GM21717 (cell line): ENCODE data around the gene MLPH.

ENCODE experiments used
- ATAC-seq: cut with Tn5 transposase; IDR thresholded peaks from one replicate; pipeline ENCODE4 v1.9.1; 2021; ENCODE audit warnings: mild to moderate bottlenecking, moderate library complexity; ENCODE audit not compliant: unreplicated experiment

The MLPH gene

DNA sequence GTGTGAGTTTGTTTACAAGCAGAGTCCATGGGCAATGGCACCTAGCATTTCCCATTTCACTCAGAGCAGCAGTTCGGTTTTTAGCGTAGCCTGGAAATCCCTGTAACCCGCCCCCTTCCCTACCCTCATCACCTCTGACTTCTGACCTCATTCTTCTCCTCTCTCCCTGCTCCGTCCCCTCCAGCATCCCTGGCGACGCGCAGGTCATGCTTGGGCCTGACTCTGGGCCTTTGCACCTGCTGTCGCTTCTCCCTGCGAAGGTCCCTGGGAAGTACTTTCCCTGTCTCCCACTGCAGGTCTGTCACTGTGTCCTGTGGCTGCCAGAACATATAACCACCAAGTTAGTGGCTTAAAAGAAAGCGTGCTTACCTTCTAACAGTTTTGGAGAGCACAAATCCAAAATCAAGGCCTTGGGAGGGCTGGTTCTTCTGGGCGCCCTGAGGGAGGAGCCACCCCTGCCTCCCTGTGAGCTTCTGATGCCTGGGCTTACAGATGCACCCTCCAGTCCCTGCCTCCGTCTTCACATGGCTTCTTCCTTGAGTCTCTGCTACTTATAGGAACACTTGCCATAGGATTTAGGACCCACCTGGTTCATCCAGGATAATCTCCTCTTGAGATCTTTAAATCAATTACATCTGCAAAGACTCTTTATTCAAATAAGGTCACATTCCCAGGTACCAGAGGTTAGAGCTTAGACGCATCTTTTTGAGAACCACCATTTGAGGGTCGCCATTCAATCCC lies 111.6 kb downstream of the MLPH start:
- ATAC-seq: no peak

DNA sequence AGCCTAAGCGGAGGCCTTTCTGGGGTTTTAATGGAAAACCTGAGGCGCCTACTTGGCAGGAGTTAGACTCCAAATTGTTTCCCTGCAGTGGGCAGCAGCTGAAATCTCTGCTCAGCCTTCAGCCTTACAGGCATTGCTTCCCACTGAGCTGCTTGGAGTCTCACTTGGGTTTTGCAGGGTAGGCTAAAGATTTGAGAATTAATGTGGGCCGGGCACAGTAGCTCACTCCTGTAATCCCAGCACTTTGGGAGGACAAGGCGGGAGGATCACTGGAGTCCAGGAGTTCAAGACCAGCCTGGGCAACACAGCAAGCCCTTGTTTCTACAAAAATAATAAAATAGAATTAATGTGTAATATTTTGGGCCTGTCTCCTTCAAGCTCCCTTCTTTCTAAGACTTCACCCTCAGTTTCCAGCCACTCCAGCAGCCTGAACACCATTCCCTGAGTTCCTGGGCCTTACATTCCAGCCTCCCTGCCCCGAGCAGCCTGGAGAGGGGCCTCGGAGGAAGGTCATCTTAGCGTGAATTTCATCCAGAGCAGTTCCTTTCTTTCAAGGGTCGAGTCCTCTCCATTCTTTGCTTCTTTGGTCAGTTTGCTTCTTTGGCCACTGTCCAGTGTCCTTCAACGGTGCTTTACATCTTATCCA lies 112.5 kb downstream of the MLPH start:
- ATAC-seq: no peak

DNA sequence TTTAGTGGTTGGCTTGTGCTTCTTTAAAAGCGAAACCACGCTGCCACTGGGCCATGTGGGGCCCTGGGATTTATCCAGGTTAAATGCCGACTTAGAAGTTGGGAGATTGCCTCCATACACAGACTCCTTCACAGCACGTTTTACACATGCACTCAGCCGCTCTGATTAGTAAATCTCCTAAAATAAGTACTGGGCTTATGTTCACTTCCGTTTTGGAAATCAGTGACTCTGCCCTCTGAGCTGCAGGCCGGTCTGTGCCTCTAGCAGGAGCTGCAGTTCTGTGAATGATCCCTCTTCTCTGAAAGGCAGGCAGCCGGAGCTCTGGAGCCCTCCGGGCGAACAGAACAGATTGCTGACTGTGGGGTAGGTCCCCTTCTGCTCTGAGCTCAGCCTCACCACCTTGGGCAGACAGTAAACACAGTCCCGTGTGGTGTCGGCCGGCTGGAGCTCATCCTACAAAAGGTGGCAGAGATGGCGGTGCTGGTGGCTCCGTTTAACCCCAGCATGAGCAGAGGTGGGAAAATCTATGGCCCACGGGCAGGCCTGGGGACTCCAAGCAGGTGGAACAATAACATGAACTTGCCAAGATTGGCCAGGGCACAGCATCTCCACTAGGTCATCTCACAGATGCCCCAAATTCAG lies 113.3 kb downstream of the MLPH start:
- ATAC-seq: no peak

GRCh38 chr2:237601453-237602116 lies 114.5 kb downstream of the MLPH start:
- ATAC-seq: no peak

DNA sequence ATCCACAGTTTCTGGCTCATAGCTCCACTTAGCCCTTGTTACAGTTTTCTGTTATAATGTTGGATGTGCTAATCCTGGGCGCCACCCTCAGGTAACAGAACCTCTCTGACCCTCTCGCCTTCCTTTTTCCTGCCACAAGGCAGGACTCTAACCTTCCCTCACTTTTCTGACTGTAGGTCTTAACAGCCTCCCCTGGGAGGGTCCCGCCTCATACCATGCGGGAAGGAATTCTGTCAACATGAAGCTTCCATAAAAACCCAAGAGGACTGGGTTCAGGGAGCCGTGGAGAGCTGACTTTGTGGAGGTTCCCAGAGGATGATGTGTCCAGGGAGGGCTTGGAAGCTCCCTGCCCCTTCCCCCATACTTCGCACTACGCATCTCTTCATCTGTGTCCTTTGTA lies 115.4 kb downstream of the MLPH start:
- ATAC-seq: no peak

GRCh38 chr2:237603049-237603717 lies 116.1 kb downstream of the MLPH start:
- ATAC-seq: no peak

DNA sequence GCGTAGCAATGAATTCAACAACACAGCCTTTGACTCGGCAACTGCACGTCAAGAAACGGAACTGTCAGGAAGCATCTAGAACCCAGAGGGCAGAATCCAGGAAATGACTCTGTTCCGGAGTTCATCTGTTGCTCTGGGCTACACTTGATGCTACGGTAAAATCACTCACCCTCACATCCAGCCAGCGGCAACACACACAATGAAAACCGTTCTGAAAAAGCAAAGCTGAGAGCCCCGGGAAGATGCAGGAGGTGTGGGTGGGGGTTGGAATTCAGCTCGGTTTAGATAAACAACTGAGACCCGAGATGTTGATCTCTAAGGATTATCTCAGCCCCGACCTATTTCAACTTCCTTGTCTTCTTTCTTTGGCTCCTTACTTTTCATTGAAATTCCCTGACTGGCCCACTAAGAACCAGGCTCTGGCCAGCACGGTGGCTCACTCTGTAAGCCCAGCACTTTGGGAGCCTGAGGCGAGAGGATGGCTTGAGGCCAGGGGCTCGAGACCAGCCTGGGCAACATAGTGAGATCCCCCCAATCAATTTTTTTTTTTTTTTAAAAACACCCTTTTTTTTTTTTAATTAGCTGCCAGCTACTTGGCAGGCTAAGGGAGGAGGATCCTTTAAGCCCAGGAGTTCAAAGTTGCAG lies 116.8 kb downstream of the MLPH start:
- ATAC-seq: no peak

- no peak for ATAC-seq
Observed at GRCh38 chr2:237604391-237604790, 117.3 kb downstream of the MLPH start.
